Loucy (cell line): ENCODE measurements around the gene MFGE8.

ENCODE experiments used
- H2AFZ ChIP-seq: fragments of 200-600 bp; sonication (generic); 2 replicates; pipeline ENCODE4 v1.6.0; 2016; ENCODE audit warnings: antibody characterized with exemption, mild to moderate bottlenecking, low read length, moderate library complexity
- H3F3A ChIP-seq: fragments of 200-600 bp; 2 replicates; pipeline ENCODE4 v1.6.0; 2016; ENCODE audit warnings: antibody characterized with exemption, low read depth, mild to moderate bottlenecking
- H3K27me3 ChIP-seq: fragments of 200-600 bp; sonication (generic); 2 replicates; pipeline ENCODE4 v1.6.1; 2014; ENCODE audit warnings: low read length, mild to moderate bottlenecking; ENCODE audit not compliant: insufficient read depth, poor library complexity, severe bottlenecking
- H3K36me3 ChIP-seq: fragments of 200-600 bp; sonication (generic); 2 replicates; pipeline ENCODE4 v1.6.1; 2016; ENCODE audit warnings: low read length; ENCODE audit not compliant: insufficient read depth
- H3K4me1 ChIP-seq: fragments of 200-600 bp; sonication (generic); 2 replicates; pipeline ENCODE4 v1.5.1; 2014; ENCODE audit warnings: low read length, mild to moderate bottlenecking; ENCODE audit not compliant: insufficient read depth, poor library complexity, severe bottlenecking
- H3K4me2 ChIP-seq: fragments of 200-600 bp; sonication (generic); 2 replicates; pipeline ENCODE4 v1.6.0; 2014; ENCODE audit warnings: antibody characterized with exemption, low read length, low read depth, mild to moderate bottlenecking; ENCODE audit not compliant: poor library complexity, severe bottlenecking
- H3K4me3 ChIP-seq: fragments of 200-600 bp; sonication (generic); 2 replicates; pipeline ENCODE4 v1.5.1; 2014; ENCODE audit warnings: low read length, mild to moderate bottlenecking, mixed read lengths; ENCODE audit not compliant: poor library complexity, severe bottlenecking
- H3K79me2 ChIP-seq: fragments of 200-600 bp; sonication (generic); 2 replicates; pipeline ENCODE4 v1.6.1; 2014; ENCODE audit warnings: low read length; ENCODE audit not compliant: insufficient read depth
- H3K9ac ChIP-seq: fragments of 200-600 bp; sonication (generic); 2 replicates; pipeline ENCODE4 v1.6.0; 2014; ENCODE audit warnings: mild to moderate bottlenecking, low read depth, low read length, moderate library complexity; ENCODE audit not compliant: poor library complexity, severe bottlenecking
- H3K9me2 ChIP-seq: fragments of 200-600 bp; sonication (generic); replicated peaks from 2 replicates; pipeline ENCODE4 v1.6.1; 2016; ENCODE audit warnings: low read depth, low read length, mixed read lengths
- H3K9me3 ChIP-seq: fragments of 200-600 bp; sonication (generic); 2 replicates; pipeline ENCODE4 v1.6.1; 2014; ENCODE audit warnings: mild to moderate bottlenecking, antibody characterized with exemption, low read length, low read depth; ENCODE audit not compliant: insufficient read depth
- H4K20me1 ChIP-seq: fragments of 200-600 bp; sonication (generic); 2 replicates; pipeline ENCODE4 v1.6.0; 2014; ENCODE audit warnings: antibody characterized with exemption, low read length, mild to moderate bottlenecking; ENCODE audit not compliant: insufficient read depth, poor library complexity, severe bottlenecking
- CTCF ChIP-seq: fragments of 200-600 bp; sonication (generic); conservative IDR thresholded peaks from 2 replicates; pipeline ENCODE4 v1.5.1; 2014; ENCODE audit warnings: mild to moderate bottlenecking, antibody characterized with exemption, low read length
- EZH2phosphoT487 ChIP-seq: fragments of 200-600 bp; IDR thresholded peaks from 2 replicates; pipeline ENCODE4 v1.6.1; 2018; ENCODE audit warnings: antibody characterized with exemption, mild to moderate bottlenecking, moderate library complexity, borderline replicate concordance

MFGE8 gene

GRCh38 chr15:88908123-88908522 is 5.1 kb downstream of the MFGE8 start:
- H3K4me2 ChIP-seq: peak overlapping the region; percentile 99

GRCh38 chr15:88907111-88907510 is 6.1 kb downstream of the MFGE8 start:
- peaks cover 23% of the 10 kb centered on the region; the same call in 1 of the 2 replicates for H3K36me3 ChIP-seq
- peak overlapping the region; percentile 99 for H3K4me2 ChIP-seq
- H3K27me3 ChIP-seq: no peaks in the 10 kb centered on the region
- no peaks in the 10 kb centered on the region for H3K9me3 ChIP-seq
- H3K9ac ChIP-seq: no peak overlapping the region
- peaks cover 23% of the 10 kb centered on the region for H4K20me1 ChIP-seq
- H3K79me2 ChIP-seq: peaks cover 52% of the 10 kb centered on the region
- peaks cover 31% of the 10 kb centered on the region for H3K4me1 ChIP-seq
- TF ChIP-seq EZH2phosphoT487 (no peak), CTCF (no peak)
- H3K9me2 ChIP-seq: no peaks in the 10 kb centered on the region
- no peak overlapping the region for H2AFZ ChIP-seq
- H3F3A ChIP-seq: no peaks in the 10 kb centered on the region
- no peak overlapping the region for H3K4me3 ChIP-seq

More at GRCh38 chr15:88908123-88908522, 5.1 kb downstream of the MFGE8 start:
- H3K27me3 ChIP-seq: no peaks in the 10 kb centered on the region
- H3K4me3 ChIP-seq: no peak overlapping the region
- H3K79me2 ChIP-seq: peaks cover 61% of the 10 kb centered on the region
- no peak for TF ChIP-seq CTCF
- TF ChIP-seq EZH2phosphoT487: no peak
- peaks cover 24% of the 10 kb centered on the region for H4K20me1 ChIP-seq
- peaks cover 13% of the 10 kb centered on the region; the same call in 1 of the 2 replicates for H3K36me3 ChIP-seq
- H3F3A ChIP-seq: no peaks in the 10 kb centered on the region
- H3K9ac ChIP-seq: peak overlapping the region; percentile 5
- no peaks in the 10 kb centered on the region for H3K9me3 ChIP-seq
- H2AFZ ChIP-seq: no peak overlapping the region
- H3K9me2 ChIP-seq: no peaks in the 10 kb centered on the region
- H3K4me1 ChIP-seq: peaks cover 36% of the 10 kb centered on the region

GRCh38 chr15:88906551-88906950 is 6.6 kb downstream of the MFGE8 start:
- Histone ChIP-seq H2AFZ (no peak overlapping the region), H3K36me3 (peaks cover 28% of the 10 kb centered on the region; the same call in 1 of the 2 replicates), H3K9me3 (no peaks in the 10 kb centered on the region), H3K27me3 (no peaks in the 10 kb centered on the region), H4K20me1 (peaks cover 19% of the 10 kb centered on the region), H3F3A (no peaks in the 10 kb centered on the region), H3K4me3 (no peak overlapping the region), H3K4me1 (peaks cover 25% of the 10 kb centered on the region), H3K79me2 (peaks cover 46% of the 10 kb centered on the region; the same call in 1 of the 2 replicates), H3K4me2 (no peak overlapping the region), H3K9ac (no peak overlapping the region), H3K9me2 (no peaks in the 10 kb centered on the region)
- TF ChIP-seq CTCF: no peak
- TF ChIP-seq EZH2phosphoT487: no peak
